ENCODE measurements around the gene EIF1.
"Not testable (repeated sequence)": the region's sequence is repeated elsewhere in the genome, so short reads cannot be mapped to it uniquely, and the experiment has no call there.

GRCh38 chr17:41640596-41640995 is 48.1 kb upstream of the EIF1 start:
- not testable (repeated sequence) for TF ChIP-seq CTCF (IDR thresholded peaks at IDR 0.05 in 8 of 11, conservative IDR thresholded peaks at IDR 0.05 in 3 of 11); POLR2AphosphoS5 (IDR thresholded peaks at IDR 0.05); POLR2A (IDR thresholded peaks at IDR 0.05)
